ENCODE measurements around the gene OSBPL7. TPM values are rescaled to one million over a fixed set of nuclear protein-coding genes. Genes with fewer than 3 reads are reported as not detected.

The OSBPL7 gene
- total and polyA plus RNA-seq, 3 donors from 2014 or later = 2.1 to 7.3 (median 2.5) TPM

DNA sequence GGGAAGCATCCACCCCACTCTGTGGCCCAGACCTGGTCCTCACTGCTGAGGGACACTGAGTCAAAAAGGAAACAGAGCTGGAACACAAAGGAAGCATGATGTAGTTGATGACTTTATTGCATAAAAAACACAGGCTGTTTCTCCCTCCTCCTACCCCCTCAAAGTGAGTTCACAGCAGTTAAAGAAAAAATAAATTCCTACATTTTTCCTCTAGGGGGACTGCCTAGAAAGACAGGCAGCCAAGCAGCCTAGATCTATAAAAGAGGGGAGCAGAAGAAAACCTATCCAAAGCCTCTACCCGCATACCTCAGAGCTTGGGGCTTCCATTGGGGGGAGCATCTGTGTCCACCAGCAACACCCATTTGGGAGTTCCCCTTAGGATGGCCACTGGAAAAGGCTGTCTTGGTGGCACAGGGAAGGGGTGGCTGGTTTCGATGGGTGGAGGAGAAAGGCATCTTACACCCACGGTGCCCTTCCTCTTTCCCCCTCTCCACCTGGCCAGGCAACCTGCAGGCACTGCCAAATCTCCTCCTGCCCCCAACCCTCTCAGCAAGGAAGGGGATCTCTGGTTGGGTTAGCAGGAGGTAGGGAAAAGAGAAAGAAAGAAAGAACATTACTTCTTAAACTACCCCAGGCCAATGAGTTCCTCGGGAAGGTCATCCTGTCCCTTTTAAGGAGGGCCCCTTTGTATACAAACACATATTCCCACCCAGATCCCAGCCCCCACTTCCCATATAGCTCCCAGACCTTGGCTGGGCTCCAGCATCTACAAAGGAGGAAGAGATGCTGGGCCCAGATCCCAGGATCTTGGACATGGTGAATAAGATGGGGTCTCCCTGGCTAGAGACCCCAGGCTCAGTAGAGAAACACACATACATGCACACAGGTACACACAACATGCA is 23.5 kb upstream of the OSBPL7 start:
- H3K4me1 ChIP-seq = peaks cover 14% of the 10 kb centered on the region
- no peak for DNase-seq
- TF ChIP-seq, protein P1, sequence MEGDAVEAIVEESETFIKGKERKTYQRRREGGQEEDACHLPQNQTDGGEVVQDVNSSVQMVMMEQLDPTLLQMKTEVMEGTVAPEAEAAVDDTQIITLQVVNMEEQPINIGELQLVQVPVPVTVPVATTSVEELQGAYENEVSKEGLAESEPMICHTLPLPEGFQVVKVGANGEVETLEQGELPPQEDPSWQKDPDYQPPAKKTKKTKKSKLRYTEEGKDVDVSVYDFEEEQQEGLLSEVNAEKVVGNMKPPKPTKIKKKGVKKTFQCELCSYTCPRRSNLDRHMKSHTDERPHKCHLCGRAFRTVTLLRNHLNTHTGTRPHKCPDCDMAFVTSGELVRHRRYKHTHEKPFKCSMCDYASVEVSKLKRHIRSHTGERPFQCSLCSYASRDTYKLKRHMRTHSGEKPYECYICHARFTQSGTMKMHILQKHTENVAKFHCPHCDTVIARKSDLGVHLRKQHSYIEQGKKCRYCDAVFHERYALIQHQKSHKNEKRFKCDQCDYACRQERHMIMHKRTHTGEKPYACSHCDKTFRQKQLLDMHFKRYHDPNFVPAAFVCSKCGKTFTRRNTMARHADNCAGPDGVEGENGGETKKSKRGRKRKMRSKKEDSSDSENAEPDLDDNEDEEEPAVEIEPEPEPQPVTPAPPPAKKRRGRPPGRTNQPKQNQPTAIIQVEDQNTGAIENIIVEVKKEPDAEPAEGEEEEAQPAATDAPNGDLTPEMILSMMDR (IDR thresholded peaks at IDR 0.05) = peak in 2 of 3 experiments; percentile 23 to 25
- TF ChIP-seq POLR2A (IDR thresholded peaks at IDR 0.05) = no peak
- H3K9me3 ChIP-seq = no peaks in the 10 kb centered on the region
- H3K36me3 ChIP-seq (ENCODE audit: low read depth, missing control alignments) = no peaks in the 10 kb centered on the region
- H3K27me3 ChIP-seq = no peaks in the 10 kb centered on the region
- H3K27ac ChIP-seq = no peak overlapping the region
- no peak overlapping the region for H3K4me3 ChIP-seq
- intact Hi-C loops (cut with DNase I; ENCODE audit: low total_unique reads) = loop anchor here (5.0 kb wide), 1 partner anchor 42 kb away; no protein-coding TSS in a partner anchor
- 67 to 85% methylated on average over 4 of the region's 4 CpGs for WGBS, 2 donors

- H3K4me1 ChIP-seq = peaks cover 18% of the 10 kb centered on the region
- no peaks in the 10 kb centered on the region for H3K27me3 ChIP-seq
- H3K27ac ChIP-seq = no peak overlapping the region
- intact Hi-C loops (cut with DNase I; ENCODE audit: low total_unique reads) = loop anchor here (5.0 kb wide), 1 partner anchor 43 kb away; no protein-coding TSS in a partner anchor
- no peak for DNase-seq
- WGBS, 2 donors = 65 to 76% methylated on average over 5 of the region's 5 CpGs
- no peaks in the 10 kb centered on the region for H3K9me3 ChIP-seq
- TF ChIP-seq, protein P1 (IDR thresholded peaks at IDR 0.05) = no peak
- TF ChIP-seq POLR2A (IDR thresholded peaks at IDR 0.05) = no peak
- H3K4me3 ChIP-seq = no peak overlapping the region
- no peaks in the 10 kb centered on the region for H3K36me3 ChIP-seq (ENCODE audit: low read depth, missing control alignments)
Measured at GRCh38 chr17:47844227-47844626, 22.6 kb upstream of the OSBPL7 start.

DNA sequence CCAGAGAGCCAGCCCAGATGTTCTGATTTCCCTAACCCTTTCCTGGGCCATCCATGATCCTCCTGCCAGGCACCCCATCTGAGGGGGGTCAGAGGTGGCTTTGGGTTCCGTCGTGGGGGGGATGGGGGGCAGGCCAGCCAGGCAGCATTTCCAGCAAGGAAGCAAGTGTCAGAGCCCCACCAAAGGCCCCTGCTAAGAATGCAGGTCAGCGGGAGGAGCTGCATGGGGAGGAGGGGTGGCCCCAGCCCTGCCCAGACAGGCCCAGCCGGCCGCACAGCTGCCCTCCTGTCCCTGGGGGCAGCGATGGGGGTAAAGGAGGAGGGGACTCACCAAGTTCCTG is 21.8 kb upstream of the OSBPL7 start:
- Histone ChIP-seq H3K4me3 (no peak overlapping the region), H3K4me1 (peaks cover 18% of the 10 kb centered on the region), H3K9me3 (no peaks in the 10 kb centered on the region), H3K27ac (no peak overlapping the region), H3K27me3 (no peaks in the 10 kb centered on the region), H3K36me3 (ENCODE audit: low read depth, missing control alignments) (no peaks in the 10 kb centered on the region)
- no peak for DNase-seq
- TF ChIP-seq POLR2A (IDR thresholded peaks at IDR 0.05) = no peak
- TF ChIP-seq, protein P1 (IDR thresholded peaks at IDR 0.05) = no peak
- 29 to 47% methylated on average over 3 to 6 of the region's 6 CpGs for WGBS, 2 donors
- intact Hi-C loops (cut with DNase I; ENCODE audit: low total_unique reads) = loop anchor here (5.0 kb wide), 1 partner anchor 44 kb away; no protein-coding TSS in a partner anchor

DNA sequence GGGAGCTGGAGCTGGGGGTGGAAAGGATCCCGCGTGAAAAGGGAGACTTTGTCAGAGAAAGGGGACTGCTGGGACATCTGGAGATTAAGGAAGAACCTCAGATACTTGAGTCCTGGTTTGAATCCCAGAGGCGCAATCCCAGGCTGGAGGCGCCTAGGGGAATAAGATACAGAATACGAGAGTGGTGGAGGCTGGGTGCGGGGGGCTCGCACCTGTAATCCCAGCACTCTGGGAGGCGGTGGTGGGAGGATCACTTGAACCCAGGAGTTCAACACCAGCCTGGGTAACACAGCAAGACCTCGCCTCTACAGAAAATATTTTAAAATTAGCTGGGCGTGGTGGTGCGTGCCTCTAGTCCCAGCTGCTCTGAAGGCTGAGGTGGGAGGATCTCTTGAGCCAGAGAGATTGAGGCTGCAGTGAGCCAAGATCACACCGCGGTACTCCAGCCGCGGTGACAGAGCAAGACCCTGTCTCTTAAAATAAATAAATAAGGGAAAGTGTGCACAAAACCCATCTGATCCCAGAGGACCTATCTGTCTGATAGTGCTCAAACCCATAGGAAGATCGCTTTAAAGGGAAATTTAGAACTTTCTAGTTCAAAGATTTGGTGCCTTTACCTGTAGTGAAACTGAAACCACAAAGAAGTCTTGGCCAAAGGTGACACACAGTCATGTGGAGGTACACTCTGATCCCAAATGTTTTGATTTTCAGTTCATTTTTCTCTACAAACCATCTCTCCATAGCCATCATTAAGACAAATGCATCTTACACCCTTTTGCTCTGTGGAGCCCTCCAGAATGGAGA is 20.1 kb upstream of the OSBPL7 start:
- no peaks in the 10 kb centered on the region for H3K9me3 ChIP-seq
- H3K4me3 ChIP-seq = peak overlapping the region; percentile 73 to 76
- 41 to 44% methylated on average over 16 of the region's 16 CpGs for WGBS, 2 donors
- no peaks in the 10 kb centered on the region for H3K36me3 ChIP-seq (ENCODE audit: low read depth, missing control alignments)
- DNase-seq = no peak
- intact Hi-C loops (cut with DNase I; ENCODE audit: low total_unique reads) = loop anchor here (5.0 kb wide), 1 partner anchor 46 kb away; no protein-coding TSS in a partner anchor
- peaks cover 18% of the 10 kb centered on the region for H3K4me1 ChIP-seq
- no peaks in the 10 kb centered on the region for H3K27me3 ChIP-seq
- no peak for TF ChIP-seq POLR2A (IDR thresholded peaks at IDR 0.05)
- TF ChIP-seq, protein P1 (IDR thresholded peaks at IDR 0.05) = no peak
- H3K27ac ChIP-seq = peak overlapping the region; percentile 60 to 66
